GM13976 (cell line): Measurements from ENCODE around the gene NARS2.

ENCODE experiments used
- DNase-seq: peaks from one replicate; pipeline ENCODE4 v3.0.0; 2012; ENCODE audit warnings: low spot score
- in situ Hi-C: fragments of 300-500 bp; cut with MboI; formaldehyde crosslinking; loops from one replicate; pipeline ENCODE4 v1.12.0; 2022; ENCODE audit warnings: low sequenced_read_pairs, mixed read lengths, inconsistent platforms; ENCODE audit not compliant: unreplicated experiment
- TF ChIP-seq, protein P1 (sequence below): IDR thresholded peaks from 2 replicates; pipeline ENCODE4 v1.5.1; 2012; ENCODE audit warnings: borderline replicate concordance, mild to moderate bottlenecking; ENCODE audit not compliant: insufficient read depth; ENCODE audit errors: extremely low read depth, missing control alignments, control extremely low read depth

NARS2 gene

DNA sequence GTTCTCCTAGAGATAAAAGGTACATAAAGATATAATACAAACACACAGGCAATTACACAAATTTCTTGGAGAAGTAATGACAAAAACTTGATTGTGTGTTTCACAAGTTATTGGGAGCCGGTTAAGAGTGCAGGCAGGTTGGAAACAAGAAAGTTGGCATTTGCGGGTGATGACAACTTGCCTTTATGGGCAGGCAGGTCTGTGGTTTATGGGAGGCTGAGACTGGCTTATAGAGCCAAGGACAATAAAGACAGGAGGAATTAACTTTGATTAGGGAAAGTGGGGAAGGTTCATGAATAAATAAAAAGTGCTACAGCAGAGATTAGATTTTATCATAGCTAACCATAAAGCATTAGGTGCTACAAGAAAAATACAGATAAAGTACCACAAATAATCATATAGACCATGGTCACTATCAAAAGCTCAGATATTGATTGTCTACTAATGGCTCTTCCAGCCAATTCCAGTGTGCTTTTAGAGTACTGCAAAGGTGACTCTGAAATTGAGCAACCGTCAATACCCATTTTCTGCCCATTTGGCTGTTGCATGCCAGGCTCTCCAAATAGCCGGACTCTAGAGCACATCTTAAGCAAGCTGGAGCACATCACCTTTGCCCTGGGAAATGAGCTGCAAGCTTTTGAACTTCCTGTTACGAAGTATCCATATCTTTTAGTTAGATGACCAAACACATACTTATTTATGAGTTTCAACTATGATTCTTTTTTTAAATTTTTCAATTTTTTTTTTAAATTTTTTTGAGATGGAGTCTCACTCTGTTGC, 123.1 kb downstream of the NARS2 start:
- in situ Hi-C loops = no loop called here
- TF ChIP-seq, protein P1, sequence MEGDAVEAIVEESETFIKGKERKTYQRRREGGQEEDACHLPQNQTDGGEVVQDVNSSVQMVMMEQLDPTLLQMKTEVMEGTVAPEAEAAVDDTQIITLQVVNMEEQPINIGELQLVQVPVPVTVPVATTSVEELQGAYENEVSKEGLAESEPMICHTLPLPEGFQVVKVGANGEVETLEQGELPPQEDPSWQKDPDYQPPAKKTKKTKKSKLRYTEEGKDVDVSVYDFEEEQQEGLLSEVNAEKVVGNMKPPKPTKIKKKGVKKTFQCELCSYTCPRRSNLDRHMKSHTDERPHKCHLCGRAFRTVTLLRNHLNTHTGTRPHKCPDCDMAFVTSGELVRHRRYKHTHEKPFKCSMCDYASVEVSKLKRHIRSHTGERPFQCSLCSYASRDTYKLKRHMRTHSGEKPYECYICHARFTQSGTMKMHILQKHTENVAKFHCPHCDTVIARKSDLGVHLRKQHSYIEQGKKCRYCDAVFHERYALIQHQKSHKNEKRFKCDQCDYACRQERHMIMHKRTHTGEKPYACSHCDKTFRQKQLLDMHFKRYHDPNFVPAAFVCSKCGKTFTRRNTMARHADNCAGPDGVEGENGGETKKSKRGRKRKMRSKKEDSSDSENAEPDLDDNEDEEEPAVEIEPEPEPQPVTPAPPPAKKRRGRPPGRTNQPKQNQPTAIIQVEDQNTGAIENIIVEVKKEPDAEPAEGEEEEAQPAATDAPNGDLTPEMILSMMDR = no peak
- DNase-seq = no peak

GRCh38 chr11:78450866-78451265, 123.8 kb downstream of the NARS2 start:
- TF ChIP-seq, protein P1 = no peak
- DNase-seq = no peak
- in situ Hi-C loops = no loop called here

GRCh38 chr11:78449866-78450265, 124.8 kb downstream of the NARS2 start:
- no peak for DNase-seq
- in situ Hi-C loops = no loop called here
- TF ChIP-seq, protein P1 = no peak

GRCh38 chr11:78446210-78446609, 128.5 kb downstream of the NARS2 start:
- in situ Hi-C loops = no loop called here
- TF ChIP-seq, protein P1 = no peak
- no peak for DNase-seq

DNA sequence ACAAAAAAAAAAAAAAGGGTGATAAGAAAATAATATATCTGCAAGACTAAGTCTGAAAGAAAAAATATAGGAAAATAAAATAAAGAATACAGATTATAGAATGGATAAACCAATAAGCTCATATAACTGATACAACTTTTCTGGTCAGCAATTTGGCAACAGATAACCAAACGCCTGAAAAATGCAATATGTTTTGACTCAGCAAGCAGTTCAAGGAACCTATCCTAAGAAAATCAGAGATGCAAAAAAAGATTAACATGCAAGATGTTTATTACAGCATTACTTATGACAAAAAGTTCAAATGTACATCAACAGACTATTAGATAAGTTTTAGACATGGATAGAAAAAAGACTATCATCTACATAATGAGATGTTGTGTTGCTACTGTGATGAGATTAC, 129.9 kb downstream of the NARS2 start:
- in situ Hi-C loops = no loop called here

GRCh38 chr11:78441956-78442355, 132.7 kb downstream of the NARS2 start:
- in situ Hi-C loops = no loop called here
- TF ChIP-seq, protein P1 = no peak
- no peak for DNase-seq

More for the DNA sequence above, 129.9 kb downstream of the NARS2 start:
- DNase-seq = no peak
- TF ChIP-seq, protein P1 = no peak
